Femur (tissue), 1 donor: ENCODE results near the gene MNT.

Experiments used
- DNase-seq: peaks from one replicate; pipeline ENCODE4 v3.0.0-alpha.2; 2017

MNT gene

GRCh38 chr17:2362016-2362415 lies 38.8 kb downstream of the MNT start:
- DNase-seq: peak; percentile 15

- peak; percentile 13 for DNase-seq
These were observed 39.7 kb downstream of the MNT start for GRCh38 chr17:2361010-2361760.

- DNase-seq: peak; percentile 15
These were observed 42.9 kb downstream of the MNT start for GRCh38 chr17:2357931-2358434.

GRCh38 chr17:2357237-2357636 lies 43.6 kb downstream of the MNT start:
- no peak for DNase-seq

GRCh38 chr17:2354311-2354710 lies 46.5 kb downstream of the MNT start:
- no peak for DNase-seq

- no peak for DNase-seq
These were observed 49.6 kb downstream of the MNT start for GRCh38 chr17:2351269-2351668.

GRCh38 chr17:2347805-2348685 lies 52.8 kb downstream of the MNT start:
- DNase-seq: peak; percentile 62

- no peak for DNase-seq
These were observed 54.4 kb downstream of the MNT start for GRCh38 chr17:2346475-2346874.

GRCh38 chr17:2344528-2344927 lies 56.3 kb downstream of the MNT start:
- DNase-seq: no peak

GRCh38 chr17:2343421-2343820 lies 57.4 kb downstream of the MNT start:
- DNase-seq: no peak

- no peak for DNase-seq
These were observed 62.6 kb downstream of the MNT start for GRCh38 chr17:2338315-2338657.

- peak; percentile 73 for DNase-seq
These were observed 63.1 kb downstream of the MNT start for GRCh38 chr17:2337544-2338314.

- peak; percentile 82 for DNase-seq
These were observed 63.9 kb downstream of the MNT start, which contains the start of gene SGSM2 for GRCh38 chr17:2336852-2337543. Gene SGSM2 (plus strand): TSS chr17:2337501. CDS start chr17:2337689, 188 bp downstream.

GRCh38 chr17:2336215-2336851 lies 64.5 kb downstream of the MNT start, which contains the start of gene TSR1:
Gene TSR1 (minus strand): TSS chr17:2336457. CDS start chr17:2336427, 30 bp downstream.
- DNase-seq: peak; percentile 95

- peak; percentile 26 for DNase-seq
These were observed 65.1 kb downstream of the MNT start for GRCh38 chr17:2335726-2336214.
